Measurements from ENCODE around the gene RASAL2.
"Not testable (repeated sequence)": the region's sequence is repeated elsewhere in the genome, so short reads cannot be mapped to it uniquely, and the experiment has no call there.

Gene RASAL2

GRCh38 chr1:178500091-178500770 is 406.3 kb downstream of the RASAL2 start:
- no peak for DNase-seq

GRCh38 chr1:178500936-178501554 is 407.1 kb downstream of the RASAL2 start:
- DNase-seq = no peak

GRCh38 chr1:178501705-178502329 is 407.9 kb downstream of the RASAL2 start:
- peak; percentile 45 to 65 for DNase-seq

GRCh38 chr1:178502330-178502714 is 408.4 kb downstream of the RASAL2 start:
- DNase-seq = no peak

- DNase-seq = no peak
These were observed 409.0 kb downstream of the RASAL2 start for GRCh38 chr1:178502856-178503255.

GRCh38 chr1:178503316-178503715 is 409.4 kb downstream of the RASAL2 start:
- not testable (repeated sequence) for DNase-seq

- DNase-seq = no peak
These were observed 409.9 kb downstream of the RASAL2 start for GRCh38 chr1:178503849-178504248.

- DNase-seq = no peak
These were observed 410.4 kb downstream of the RASAL2 start for GRCh38 chr1:178504286-178504685.

GRCh38 chr1:178506177-178506576 is 412.3 kb downstream of the RASAL2 start:
- no peak for DNase-seq

GRCh38 chr1:178506669-178507068 is 412.8 kb downstream of the RASAL2 start:
- DNase-seq = no peak

GRCh38 chr1:178509414-178510007 is 415.6 kb downstream of the RASAL2 start:
- no peak for DNase-seq

- DNase-seq = no peak
These were observed 416.3 kb downstream of the RASAL2 start for GRCh38 chr1:178510155-178510554.

- no peak for DNase-seq
These were observed 418.8 kb downstream of the RASAL2 start, which contains the start of gene TEX35 for GRCh38 chr1:178512566-178513277. TEX35 (plus strand) TSS chr1:178513109; CDS start chr1:178513189, 80 bp downstream.

GRCh38 chr1:178513278-178513983 is 419.5 kb downstream of the RASAL2 start:
- no peak for DNase-seq

GRCh38 chr1:178516110-178516509 is 422.2 kb downstream of the RASAL2 start:
- no peak for DNase-seq

GRCh38 chr1:178518894-178519293 is 425.0 kb downstream of the RASAL2 start:
- peak; percentile 19 to 38 for DNase-seq

GRCh38 chr1:178520803-178521202 is 426.9 kb downstream of the RASAL2 start:
- no peak for DNase-seq

GRCh38 chr1:178521241-178521640 is 427.3 kb downstream of the RASAL2 start:
- no peak for DNase-seq

- DNase-seq = no peak
These were observed 433.2 kb downstream of the RASAL2 start for GRCh38 chr1:178527117-178527516.

- DNase-seq = no peak
These were observed 434.5 kb downstream of the RASAL2 start for GRCh38 chr1:178528228-178528952.

GRCh38 chr1:178528953-178529335 is 435.0 kb downstream of the RASAL2 start:
- no peak for DNase-seq

Measured in NCI-H1930 (cell line).